Trophoblast cell (in vitro differentiated cells and primary cell): ENCODE data around the gene CCR3. TPM values are rescaled to one million over a fixed set of nuclear protein-coding genes. Genes with fewer than 3 reads are reported as not detected.

Experiments used
- DNase-seq, 2 donors: peaks; one replicate each; pipeline ENCODE4 v3.0.0-alpha.2; 2016
- H2AFZ ChIP-seq: 2 replicates; pipeline ENCODE4 v1.6.1; 2013; ENCODE audit warnings: low read length, moderate library complexity, mild to moderate bottlenecking; ENCODE audit not compliant: insufficient read depth, poor library complexity
- H2AK5ac ChIP-seq: 2 replicates; pipeline ENCODE4 v1.6.1; 2013; ENCODE audit warnings: mild to moderate bottlenecking, low read length
- H2BK120ac ChIP-seq: 2 replicates; pipeline ENCODE4 v1.6.1; 2013; ENCODE audit warnings: low read length, mild to moderate bottlenecking, moderate library complexity; ENCODE audit not compliant: insufficient read depth, poor library complexity
- H2BK12ac ChIP-seq: 2 replicates; pipeline ENCODE4 v1.6.1; 2013; ENCODE audit warnings: mild to moderate bottlenecking, low read length, moderate library complexity
- H2BK5ac ChIP-seq: 2 replicates; pipeline ENCODE4 v1.6.1; 2013; ENCODE audit warnings: low read length, low read depth, moderate library complexity, mild to moderate bottlenecking; ENCODE audit not compliant: poor library complexity
- H3K14ac ChIP-seq: 2 replicates; pipeline ENCODE4 v1.6.1; 2013; ENCODE audit warnings: mild to moderate bottlenecking, low read length
- H3K18ac ChIP-seq: 2 replicates; pipeline ENCODE4 v1.6.1; 2013; ENCODE audit warnings: mild to moderate bottlenecking, low read length
- H3K23ac ChIP-seq: 2 replicates; pipeline ENCODE4 v1.6.1; 2013; ENCODE audit warnings: low read length
- H3K27ac ChIP-seq: 2 replicates; pipeline ENCODE4 v1.5.1; 2013; ENCODE audit warnings: low read depth, mild to moderate bottlenecking, inconsistent platforms, low read length, moderate library complexity
- H3K27me3 ChIP-seq: 2 replicates; pipeline ENCODE4 v1.6.1; 2013; ENCODE audit warnings: inconsistent platforms, mild to moderate bottlenecking, low read length, moderate library complexity; ENCODE audit not compliant: insufficient read depth
- H3K36me3 ChIP-seq, 2 experiments: 1 replicate in 1 of 2; 2 replicates in 1 of 2; pipeline ENCODE4 v1.6.1; 2013; ENCODE audit warnings: low read length in 2 of 2, mild to moderate bottlenecking in 2 of 2, moderate library complexity in 1 of 2; ENCODE audit not compliant: insufficient read depth in 2 of 2, control insufficient read depth in 1 of 2
- H3K4ac ChIP-seq: 2 replicates; pipeline ENCODE4 v1.6.1; 2013; ENCODE audit warnings: low read depth, mild to moderate bottlenecking, low read length, moderate library complexity
- H3K4me1 ChIP-seq, 2 experiments: 1 replicate in 1 of 2; 2 replicates in 1 of 2; pipeline ENCODE4 v1.6.1; 2013; ENCODE audit warnings: low read length in 2 of 2, mild to moderate bottlenecking in 2 of 2, moderate library complexity in 1 of 2; ENCODE audit not compliant: insufficient read depth in 2 of 2, control insufficient read depth in 1 of 2
- H3K4me2 ChIP-seq: 2 replicates; pipeline ENCODE4 v1.6.1; 2013; ENCODE audit warnings: inconsistent platforms, mild to moderate bottlenecking, low read length, moderate library complexity
- H3K4me3 ChIP-seq: 2 replicates; pipeline ENCODE4 v1.5.1; 2013; ENCODE audit warnings: mild to moderate bottlenecking, low read depth, low read length, inconsistent platforms
- H3K79me1 ChIP-seq: one replicate; pipeline ENCODE4 v1.6.1; 2013; ENCODE audit warnings: low read length
- H3K79me2 ChIP-seq: 2 replicates; pipeline ENCODE4 v1.6.1; 2013; ENCODE audit warnings: low read length, mild to moderate bottlenecking; ENCODE audit not compliant: control insufficient read depth, insufficient read depth, poor library complexity
- H3K9ac ChIP-seq: 2 replicates; pipeline ENCODE4 v1.6.1; 2013; ENCODE audit warnings: mild to moderate bottlenecking, low read length
- H3K9me3 ChIP-seq: 2 replicates; pipeline ENCODE4 v1.6.1; 2013; ENCODE audit warnings: low read depth, mild to moderate bottlenecking, control low read depth, inconsistent platforms, low read length; ENCODE audit not compliant: insufficient read depth
- H4K12ac ChIP-seq: 2 replicates; pipeline ENCODE4 v1.6.1; 2013; ENCODE audit warnings: low read depth, mild to moderate bottlenecking, low read length, moderate library complexity
- H4K8ac ChIP-seq: 2 replicates; pipeline ENCODE4 v1.6.1; 2013; ENCODE audit warnings: low read depth, mild to moderate bottlenecking, low read length, moderate library complexity
- H4K91ac ChIP-seq: one replicate; pipeline ENCODE4 v1.6.1; 2013; ENCODE audit warnings: low read depth, mild to moderate bottlenecking, low read length, moderate library complexity
- WGBS: extraction: QIAGEN DNeasy Blood & Tissue Kit; methylation state at CpG from one replicate; pipeline ENCODE4 v1.1.7; 2013; ENCODE audit warnings: missing lambda C conversion rate; ENCODE audit not compliant: insufficient read length, insufficient coverage; ENCODE audit errors: extremely low coverage; 5-methylcytosine and 5-hydroxymethylcytosine counted together
- polyA plus RNA-seq: library from polyadenylated mRNA; stranded (reverse); fragments of 200-250 nt; gene quantifications from 2 replicates; pipeline ENCODE4 v1.2.3, GENCODE V29; 2013

The CCR3 gene
- polyA plus RNA-seq: 0.44 and 0.52 TPM in 2 replicates

- WGBS: no CpG with 5 or more reads among the region's 4 CpGs
- Histone ChIP-seq H2BK12ac (no peak within 1 kb of the TSS), H3K9ac (no peak within 1 kb of the TSS), H3K27ac (no peak within 1 kb of the TSS), H3K4me3 (no peak within 1 kb of the TSS), H3K79me2 (no peaks in the 10 kb centered on the region), H2BK5ac (no peak within 1 kb of the TSS), H3K36me3 (no peaks in the 10 kb centered on the region), H3K18ac (no peak within 1 kb of the TSS), H3K4me2 (no peak within 1 kb of the TSS), H4K8ac (no peak within 1 kb of the TSS), H3K14ac (no peak within 1 kb of the TSS), H2AFZ (no peak within 1 kb of the TSS), H3K9me3 (no peaks in the 10 kb centered on the region), H4K12ac (no peak within 1 kb of the TSS), H3K27me3 (no peaks in the 10 kb centered on the region), H3K23ac (no peak within 1 kb of the TSS), H3K79me1 (no peaks in the 10 kb centered on the region), H4K91ac (no peak within 1 kb of the TSS), H2AK5ac (no peak within 1 kb of the TSS), H3K4ac (no peak within 1 kb of the TSS), H3K4me1 (no peaks in the 10 kb centered on the region), H2BK120ac (no peak within 1 kb of the TSS)
- no peak for DNase-seq
Measured at GRCh38 chr3:46242120-46242519, at the start of gene CCR3. Gene CCR3 (plus strand): TSS chr3:46242460. CDS start chr3:46265159, 22,699 bp downstream.

GRCh38 chr3:46192939-46193338, 49.3 kb upstream of the CCR3 start:
- Histone ChIP-seq H4K12ac (no peak overlapping the region), H3K4me3 (no peak overlapping the region), H2BK120ac (no peak overlapping the region), H2BK5ac (no peak overlapping the region), H3K4ac (no peak overlapping the region), H3K27me3 (no peaks in the 10 kb centered on the region), H3K4me2 (no peak overlapping the region), H3K36me3 (peaks cover 0 to 2% of the 10 kb centered on the region in 2 experiments), H3K27ac (no peak overlapping the region), H3K9me3 (peaks cover 8% of the 10 kb centered on the region), H2BK12ac (no peak overlapping the region), H3K79me2 (no peaks in the 10 kb centered on the region), H3K79me1 (no peaks in the 10 kb centered on the region), H2AK5ac (no peak overlapping the region), H2AFZ (no peak overlapping the region), H3K4me1 (peaks cover 0 to 1% of the 10 kb centered on the region in 2 experiments), H3K14ac (no peak overlapping the region), H4K91ac (no peak overlapping the region), H3K23ac (no peak overlapping the region), H3K9ac (no peak overlapping the region), H3K18ac (no peak overlapping the region), H4K8ac (no peak overlapping the region)
- no CpG with 5 or more reads among the region's 5 CpGs for WGBS
- no peak for DNase-seq

GRCh38 chr3:46193436-46193835, 48.8 kb upstream of the CCR3 start:
- Histone ChIP-seq H3K4me1 (no peaks in the 10 kb centered on the region), H2AK5ac (no peak overlapping the region), H3K18ac (no peak overlapping the region), H4K8ac (no peak overlapping the region), H3K14ac (no peak overlapping the region), H2AFZ (no peak overlapping the region), H3K27ac (no peak overlapping the region), H3K4me3 (no peak overlapping the region), H2BK5ac (no peak overlapping the region), H2BK120ac (no peak overlapping the region), H2BK12ac (no peak overlapping the region), H3K9ac (no peak overlapping the region), H3K23ac (no peak overlapping the region), H3K9me3 (peaks cover 8% of the 10 kb centered on the region), H3K27me3 (no peaks in the 10 kb centered on the region), H3K36me3 (peaks cover 0 to 2% of the 10 kb centered on the region in 2 experiments), H3K4ac (no peak overlapping the region), H3K79me2 (no peaks in the 10 kb centered on the region), H3K4me2 (no peak overlapping the region), H4K91ac (peak overlapping the region; percentile 7), H3K79me1 (no peaks in the 10 kb centered on the region), H4K12ac (no peak overlapping the region)
- peak in 1 of 2 donors; percentile 70 for DNase-seq
- WGBS: no CpG with 5 or more reads among the region's 1 CpG

- Histone ChIP-seq H3K79me1 (peaks cover 3% of the 10 kb centered on the region), H4K12ac (no peak overlapping the region), H2BK12ac (no peak overlapping the region), H3K4me2 (no peak overlapping the region), H3K4me3 (no peak overlapping the region), H3K23ac (no peak overlapping the region), H3K18ac (no peak overlapping the region), H3K36me3 (peaks cover 0 to 2% of the 10 kb centered on the region in 2 experiments), H3K27ac (no peak overlapping the region), H2AK5ac (no peak overlapping the region), H3K9me3 (peaks cover 4% of the 10 kb centered on the region), H3K27me3 (no peaks in the 10 kb centered on the region), H3K79me2 (no peaks in the 10 kb centered on the region), H3K9ac (no peak overlapping the region), H4K8ac (no peak overlapping the region), H2AFZ (no peak overlapping the region), H3K4me1 (no peaks in the 10 kb centered on the region), H2BK120ac (no peak overlapping the region), H4K91ac (no peak overlapping the region), H3K4ac (no peak overlapping the region), H3K14ac (no peak overlapping the region), H2BK5ac (no peak overlapping the region)
- peak; percentile 49 to 88 for DNase-seq
- WGBS: no CpG with 5 or more reads among the region's 4 CpGs
Measured at GRCh38 chr3:46194868-46195553, 47.2 kb upstream of the CCR3 start.
